Ammon's horn (tissue), 1 donor: Measurements from ENCODE around the gene TAF4B.
"Not testable (repeated sequence)": the region's sequence is repeated elsewhere in the genome, so short reads cannot be mapped to it uniquely, and the experiment has no call there.

Source experiments
- DNase-seq: peaks from one replicate; pipeline ENCODE4 v3.0.0-alpha.2; 2016; ENCODE audit warnings: low spot score

The TAF4B gene

GRCh38 chr18:26309281-26309680 is 83.0 kb downstream of the TAF4B start:
- DNase-seq = no peak

DNA sequence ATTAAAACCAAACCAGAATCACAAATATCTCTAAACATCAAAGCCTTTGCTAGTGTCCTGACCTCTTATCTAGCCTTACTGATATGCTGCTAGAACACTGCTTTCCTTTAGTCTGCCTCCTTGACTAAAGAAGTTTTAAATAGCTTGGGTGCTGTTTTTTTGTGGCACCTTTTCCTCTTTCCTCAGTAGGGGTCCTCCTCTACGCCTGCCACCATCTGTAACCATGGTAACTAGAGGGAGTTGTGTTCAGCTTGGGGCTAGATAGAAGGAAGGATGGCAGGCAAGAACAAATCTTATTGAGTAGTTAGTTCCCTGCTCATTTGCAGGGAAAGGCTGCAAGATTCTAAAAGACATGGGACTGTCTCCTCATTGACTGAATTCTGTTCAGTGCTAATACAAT is 86.0 kb downstream of the TAF4B start:
- DNase-seq = peak; percentile 2

DNA sequence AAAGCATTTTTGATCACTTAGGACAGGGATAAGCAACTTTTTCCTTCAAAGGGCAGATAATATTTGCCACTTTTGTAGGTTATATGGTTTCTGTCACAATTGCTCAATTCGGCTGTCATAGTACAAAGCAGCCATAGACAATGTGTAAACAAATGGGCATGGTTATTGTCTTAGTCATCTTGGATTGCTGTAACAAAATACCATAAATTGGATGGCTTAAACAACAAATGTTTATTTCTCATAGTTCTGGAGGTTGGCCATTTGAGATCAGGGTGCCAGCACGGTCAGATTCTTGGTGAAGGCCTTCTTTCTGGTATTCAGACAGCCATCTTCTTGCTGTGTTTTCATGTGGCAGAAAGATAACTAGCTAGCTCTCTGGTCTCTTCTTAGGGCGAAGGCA is 91.2 kb downstream of the TAF4B start:
- no peak for DNase-seq

DNA sequence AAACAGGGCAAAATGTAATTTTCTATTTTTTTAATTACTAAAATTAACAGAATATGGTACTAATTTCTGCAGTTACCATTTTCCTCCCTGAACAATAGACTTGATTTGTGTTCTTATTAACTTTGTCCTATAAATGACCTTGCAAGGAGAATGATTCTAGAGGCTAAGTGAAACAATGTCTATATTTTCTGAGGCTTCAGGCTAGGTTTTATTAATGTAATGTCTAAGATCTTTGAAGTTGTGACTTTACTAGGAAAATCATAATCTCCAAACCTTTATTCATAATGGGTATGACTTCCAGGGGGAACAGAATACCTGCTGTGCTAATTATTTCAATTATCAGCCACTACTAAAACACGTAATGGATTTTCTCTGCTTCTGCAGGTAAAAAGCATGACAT is 94.4 kb downstream of the TAF4B start:
- no peak for DNase-seq

- DNase-seq = no peak
Measured at GRCh38 chr18:26322890-26323653, 96.8 kb downstream of the TAF4B start.

DNA sequence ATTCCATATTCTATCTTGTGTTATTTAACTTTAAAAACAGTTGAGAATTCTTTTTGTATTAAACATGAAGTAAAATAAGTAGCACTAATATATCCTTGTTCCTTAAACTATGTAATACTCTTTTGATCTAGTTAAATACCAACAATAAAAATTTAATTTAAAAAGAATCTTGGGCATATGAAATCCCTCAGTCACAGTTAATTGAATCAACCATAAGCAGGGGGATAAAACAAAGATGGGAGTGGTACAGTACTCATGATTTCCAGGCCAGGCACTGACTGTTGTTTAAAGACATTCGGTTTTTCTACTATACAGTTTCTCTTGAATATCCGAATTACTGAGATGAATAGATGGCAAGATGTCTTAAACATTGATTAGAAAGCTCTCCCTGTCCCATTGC is 99.5 kb downstream of the TAF4B start:
- DNase-seq = no peak

- no peak for DNase-seq
Measured at GRCh38 chr18:26327062-26327461, 100.8 kb downstream of the TAF4B start.

GRCh38 chr18:26332991-26333390 is 106.7 kb downstream of the TAF4B start:
- no peak for DNase-seq

GRCh38 chr18:26335156-26335555 is 108.9 kb downstream of the TAF4B start:
- DNase-seq = peak; percentile 7

GRCh38 chr18:26335571-26336487 is 109.6 kb downstream of the TAF4B start:
- DNase-seq = no peak

- no peak for DNase-seq
Measured at GRCh38 chr18:26336572-26336971, 110.3 kb downstream of the TAF4B start.

DNA sequence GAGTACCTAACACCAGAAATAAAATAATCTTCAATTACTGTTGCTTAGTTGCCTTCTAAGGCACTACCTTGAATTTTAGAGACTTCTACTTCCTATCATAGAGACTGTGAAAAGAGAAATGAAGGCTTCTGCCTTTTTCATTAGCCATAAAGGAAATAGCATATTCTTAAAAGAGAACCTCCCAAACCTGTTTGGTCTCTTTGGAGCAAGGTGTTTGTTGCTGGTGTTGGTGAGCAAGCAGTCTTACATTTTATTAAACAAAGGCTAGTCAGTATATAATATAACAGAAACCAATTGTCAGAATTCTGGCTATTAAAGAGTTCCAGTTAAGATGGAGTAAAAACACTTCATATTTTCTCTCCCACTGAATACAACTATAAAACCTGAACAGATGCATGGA is 116.4 kb downstream of the TAF4B start:
- DNase-seq = no peak

- no peak for DNase-seq
Measured at GRCh38 chr18:26350961-26351360, 124.7 kb downstream of the TAF4B start.

- no peak for DNase-seq
Measured at GRCh38 chr18:26356045-26356785, 130.0 kb downstream of the TAF4B start.

DNA sequence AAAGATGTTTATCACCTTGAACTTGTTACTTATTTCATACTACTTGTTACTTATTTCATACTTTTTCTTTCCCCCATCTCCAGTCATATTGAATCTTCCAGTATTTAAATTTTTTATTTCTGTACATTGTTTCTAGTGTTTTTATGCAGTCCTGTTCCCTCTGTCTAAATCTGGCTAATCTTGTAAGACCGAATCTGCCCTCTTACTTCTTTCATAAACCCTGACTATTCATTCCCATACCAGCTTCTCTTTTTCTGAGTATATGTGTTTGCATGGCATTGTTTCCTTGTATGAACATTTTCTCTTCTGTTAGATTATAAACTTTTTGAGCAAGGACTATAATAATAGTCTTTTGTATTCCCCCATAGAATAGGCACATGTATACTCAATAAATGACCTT is 131.7 kb downstream of the TAF4B start:
- no peak for DNase-seq

DNA sequence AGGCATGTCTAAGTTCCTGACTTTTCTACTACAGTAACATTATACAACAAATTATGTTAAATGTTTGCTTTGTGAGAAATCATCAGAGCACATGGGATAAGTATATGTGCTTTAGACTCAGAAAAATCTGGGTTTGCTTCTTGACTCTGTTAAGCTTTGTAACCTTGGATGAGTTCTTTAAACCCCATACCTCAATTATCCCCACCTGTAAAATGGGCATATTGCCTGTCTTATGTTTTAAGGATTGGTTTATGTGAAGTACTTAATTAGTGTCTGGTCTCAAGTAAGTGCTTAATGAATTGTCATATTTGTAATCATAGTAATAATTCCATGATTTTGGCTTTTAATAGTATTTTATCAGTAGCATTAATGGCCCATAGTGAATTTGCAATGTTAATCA is 135.8 kb downstream of the TAF4B start:
- no peak for DNase-seq

- no peak for DNase-seq
Measured at GRCh38 chr18:26367425-26367824, 141.2 kb downstream of the TAF4B start.

DNA sequence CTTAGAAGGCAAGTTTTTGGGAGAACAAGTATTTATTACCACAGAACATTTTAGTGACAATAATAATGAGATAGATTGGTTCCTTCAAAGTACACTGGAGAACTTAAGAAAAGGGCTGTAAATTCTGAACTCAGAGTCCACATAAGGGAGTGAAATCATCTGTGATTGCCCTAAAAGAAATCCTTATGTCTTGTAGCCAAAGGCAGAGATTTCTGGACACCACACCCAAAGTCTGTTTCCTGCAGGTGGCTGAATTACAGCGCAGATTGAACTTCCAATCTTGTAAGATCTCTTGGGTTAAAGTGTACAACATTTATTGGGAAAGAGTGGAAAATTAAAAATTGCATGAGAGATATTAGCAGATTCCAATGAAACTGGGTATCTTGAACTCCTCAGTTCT is 143.8 kb downstream of the TAF4B start:
- DNase-seq = no peak

- no peak for DNase-seq
Measured at GRCh38 chr18:26376105-26376504, 149.9 kb downstream of the TAF4B start.

DNA sequence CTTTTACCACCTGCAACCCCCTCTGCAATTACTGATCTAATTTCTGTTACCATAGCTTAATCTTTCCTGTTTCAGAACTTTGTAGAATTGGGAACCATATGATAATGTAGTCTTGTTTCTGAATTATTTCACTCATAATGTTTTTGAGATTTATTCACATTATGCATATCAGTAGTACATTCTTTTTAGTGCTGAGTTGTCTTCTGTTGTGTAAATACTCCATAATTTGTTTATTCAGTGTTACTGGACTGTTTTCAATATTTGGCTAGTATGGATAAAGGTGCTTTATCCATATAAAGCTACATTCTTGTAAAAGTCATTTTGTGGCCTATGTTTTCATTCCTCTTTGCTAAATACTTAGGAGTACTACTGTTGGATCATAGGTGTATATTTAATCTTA is 152.5 kb downstream of the TAF4B start:
- DNase-seq = no peak

DNA sequence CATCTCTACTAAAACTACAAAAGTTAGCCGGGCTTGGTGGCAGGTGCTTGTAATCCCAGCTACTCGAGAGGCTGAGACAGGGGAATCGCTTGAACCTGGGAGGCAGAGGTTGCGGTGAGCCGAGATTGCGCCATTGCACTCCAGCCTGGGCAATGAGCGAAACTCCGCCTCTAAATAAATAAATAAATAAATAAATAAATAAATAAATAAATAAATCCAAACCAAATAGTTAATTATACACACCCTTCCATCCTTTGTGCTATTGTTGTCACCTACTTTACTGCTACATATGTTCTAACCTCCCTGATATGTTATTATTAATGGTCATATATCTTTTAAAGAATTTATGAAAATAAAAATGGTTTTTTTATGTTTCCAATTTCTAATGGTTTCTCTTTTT is 155.3 kb downstream of the TAF4B start:
- DNase-seq = not testable (repeated sequence)

DNA sequence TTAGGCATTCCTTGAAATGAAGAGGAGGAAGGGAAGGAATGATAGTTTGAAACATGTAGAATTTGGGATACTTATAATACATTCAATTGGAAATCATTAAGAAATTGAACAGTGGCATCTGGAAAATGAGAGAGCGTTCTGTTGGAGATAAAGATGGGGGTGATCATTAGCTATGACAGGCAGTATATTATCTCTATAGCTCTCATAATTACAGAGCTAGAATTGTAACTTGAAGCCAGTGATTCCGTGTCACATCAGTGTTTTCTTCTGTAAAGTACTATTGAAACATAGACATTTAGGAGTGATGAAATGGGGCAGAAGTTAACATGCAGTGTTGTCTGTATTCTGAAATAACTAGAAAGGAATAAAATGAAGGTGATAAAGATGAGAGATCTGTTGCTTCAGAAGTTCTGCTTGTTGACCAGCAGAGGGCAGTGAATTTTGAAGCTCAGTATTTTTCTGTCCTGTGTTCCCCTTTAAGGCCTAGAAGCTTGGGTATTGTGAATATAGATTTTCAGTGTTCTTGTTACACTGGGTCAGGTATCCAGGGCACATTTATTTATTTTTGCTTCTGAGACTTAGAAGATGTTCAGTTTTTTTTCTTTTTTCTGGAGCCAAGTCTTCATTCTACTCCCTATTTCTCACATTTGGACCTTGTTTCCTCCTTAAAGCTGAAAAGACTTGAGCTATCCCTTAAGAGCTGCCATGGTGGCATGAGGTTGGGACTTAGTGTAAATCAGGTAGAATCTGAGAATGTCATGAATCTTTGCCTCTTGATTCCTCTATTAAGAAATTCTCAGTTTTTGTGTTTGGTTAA is 157.4 kb downstream of the TAF4B start:
- DNase-seq = peak; percentile 70
